Activated T-helper 1 cell treated with Interleukin-2 at 50 U/mL for 16 hours (primary cell): ENCODE measurements around the gene RFC4.
"Not testable (repeated sequence)": the region's sequence is repeated elsewhere in the genome, so short reads cannot be mapped to it uniquely, and the experiment has no call there.

Source experiments
- DNase-seq: peaks from one replicate; pipeline ENCODE4 v3.0.0-alpha.2; 2020; ENCODE audit warnings: low read depth

Gene RFC4

DNA sequence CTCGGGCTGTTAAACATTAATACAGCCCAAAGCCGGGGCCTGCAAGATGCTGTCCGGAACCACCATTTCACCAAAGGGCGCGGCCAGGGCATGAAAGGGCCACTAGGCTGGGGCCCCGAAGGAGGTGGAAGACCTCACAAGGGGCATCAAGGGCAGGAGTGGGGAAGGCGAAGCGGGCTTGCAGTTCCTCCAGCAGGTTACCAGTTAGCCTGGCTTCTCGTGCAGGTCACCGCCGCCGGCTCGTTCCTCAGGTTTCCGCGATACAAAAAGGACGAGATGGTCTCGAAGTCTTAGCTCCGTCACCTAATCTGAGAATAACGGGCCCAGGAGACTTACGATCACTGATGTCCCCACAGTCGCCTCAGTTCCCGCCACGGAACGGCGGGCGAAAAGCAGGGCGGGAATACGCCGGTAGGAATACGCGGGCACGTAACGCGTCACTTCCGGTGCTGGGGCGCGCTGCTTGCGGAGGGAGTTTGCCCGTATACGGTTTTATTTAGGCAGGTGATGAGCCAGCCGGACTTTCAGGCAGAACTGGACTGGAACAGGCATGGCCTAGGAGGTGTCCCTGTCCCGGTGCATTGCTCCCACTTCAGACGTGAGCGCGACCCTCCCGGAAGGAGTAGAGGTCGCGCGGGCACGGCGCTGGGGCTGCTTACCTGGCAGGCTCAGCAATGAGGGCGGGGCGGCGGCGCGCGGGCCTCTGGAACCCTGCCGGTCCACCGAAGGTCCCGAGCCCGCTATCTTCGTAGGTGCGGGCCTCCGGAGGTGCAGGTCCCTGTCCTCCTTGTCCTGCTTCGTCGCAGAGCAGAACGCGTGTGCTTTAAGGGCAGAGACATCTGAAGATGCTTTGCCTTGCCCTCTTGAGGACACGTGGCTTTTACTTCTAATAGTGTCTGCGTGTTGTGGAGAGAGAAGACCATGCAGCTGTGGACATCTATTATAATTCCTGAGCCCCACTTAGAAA is at the start of gene RFC4:
TSS of gene RFC4 (minus strand) at position 394 of the 967 bp plus-strand sequence. CDS start 1,769 bp downstream, outside the sequence.
- peak; percentile 77 for DNase-seq

- DNase-seq = no peak
Measured at GRCh38 chr3:186854954-186855353, 48.7 kb upstream of the RFC4 start.

DNA sequence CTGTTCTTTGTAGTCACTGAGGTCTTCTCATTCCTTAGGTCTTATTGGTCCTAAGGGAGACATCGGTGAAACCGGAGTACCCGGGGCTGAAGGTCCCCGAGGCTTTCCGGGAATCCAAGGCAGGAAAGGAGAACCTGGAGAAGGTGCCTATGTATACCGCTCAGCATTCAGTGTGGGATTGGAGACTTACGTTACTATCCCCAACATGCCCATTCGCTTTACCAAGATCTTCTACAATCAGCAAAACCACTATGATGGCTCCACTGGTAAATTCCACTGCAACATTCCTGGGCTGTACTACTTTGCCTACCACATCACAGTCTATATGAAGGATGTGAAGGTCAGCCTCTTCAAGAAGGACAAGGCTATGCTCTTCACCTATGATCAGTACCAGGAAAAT is 47.9 kb upstream of the RFC4 start:
- no peak for DNase-seq

DNA sequence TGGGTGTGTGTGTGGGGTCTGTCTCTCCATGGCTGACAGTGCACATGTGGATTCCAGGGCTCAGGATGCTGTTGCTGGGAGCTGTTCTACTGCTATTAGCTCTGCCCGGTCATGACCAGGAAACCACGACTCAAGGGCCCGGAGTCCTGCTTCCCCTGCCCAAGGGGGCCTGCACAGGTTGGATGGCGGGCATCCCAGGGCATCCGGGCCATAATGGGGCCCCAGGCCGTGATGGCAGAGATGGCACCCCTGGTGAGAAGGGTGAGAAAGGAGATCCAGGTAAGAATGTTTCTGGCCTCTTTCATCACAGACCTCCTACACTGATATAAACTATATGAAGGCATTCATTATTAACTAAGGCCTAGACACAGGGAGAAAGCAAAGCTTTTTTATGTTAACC is 46.7 kb upstream of the RFC4 start:
- DNase-seq = no peak

GRCh38 chr3:186851835-186852234 is 45.6 kb upstream of the RFC4 start:
- not testable (repeated sequence) for DNase-seq

DNA sequence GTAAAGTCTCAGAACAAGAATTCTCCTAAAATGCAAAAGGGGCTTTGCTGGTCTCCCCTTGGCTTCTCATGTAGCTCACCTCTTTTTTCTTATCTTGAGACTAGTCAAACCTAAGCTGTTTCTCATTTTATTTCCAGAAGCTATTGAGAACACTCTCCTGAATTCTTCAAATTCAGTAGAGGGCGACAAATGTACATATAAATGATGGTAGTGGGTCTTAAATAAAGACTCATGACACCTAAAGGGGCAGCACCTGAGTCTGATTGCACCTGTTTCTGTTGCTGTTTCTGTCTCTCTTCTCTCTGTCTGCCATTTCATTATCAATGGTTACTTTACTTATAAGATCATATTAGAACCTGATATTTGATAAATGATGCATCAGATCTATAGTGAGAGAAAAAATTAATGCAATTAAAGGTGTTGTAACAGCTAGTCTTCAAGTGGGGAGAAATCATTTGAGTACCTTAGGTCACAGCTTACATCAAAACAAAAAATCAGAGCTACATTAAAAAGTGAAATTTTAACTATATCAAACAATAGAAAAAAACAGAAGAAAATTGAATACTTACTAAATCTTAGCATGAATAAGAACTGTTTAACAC is 43.2 kb upstream of the RFC4 start:
- no peak for DNase-seq

DNA sequence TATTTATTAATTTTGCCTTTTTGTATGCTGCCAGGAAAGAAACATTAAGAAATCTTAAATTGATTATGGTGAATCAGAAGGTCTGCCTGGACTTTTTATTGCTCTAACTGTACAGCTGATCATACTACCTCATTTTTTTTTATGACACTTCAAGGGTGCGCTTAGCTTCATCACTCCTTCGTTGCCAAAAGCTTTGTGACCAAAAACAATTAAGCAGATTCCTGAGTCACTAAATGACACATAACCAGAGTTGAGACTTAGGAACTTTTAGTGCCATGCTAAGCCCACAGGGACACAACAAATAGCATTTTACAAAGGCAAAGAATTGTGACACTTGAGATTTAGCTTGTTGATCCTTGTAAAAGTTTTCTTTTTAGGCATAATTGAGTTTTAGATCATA is 41.2 kb upstream of the RFC4 start:
- DNase-seq = no peak

DNA sequence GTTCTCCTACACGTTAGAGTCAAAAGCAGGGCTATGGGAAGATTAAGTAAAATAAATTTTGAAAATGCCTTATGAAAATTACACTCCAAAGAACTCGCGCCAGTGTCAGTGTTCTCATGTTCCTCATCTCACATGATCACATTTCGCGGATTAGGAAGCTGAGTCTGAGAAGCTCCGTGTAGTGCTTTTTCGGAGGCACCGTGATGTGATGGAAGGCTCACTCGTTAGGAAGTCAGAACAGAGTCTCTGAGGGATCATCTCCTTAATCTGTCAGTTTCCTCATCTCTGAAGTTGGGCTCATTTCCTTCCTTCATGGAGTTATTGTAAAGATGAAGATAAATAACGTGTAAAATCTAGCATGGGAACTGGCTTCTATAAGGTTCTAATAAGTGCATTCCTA is 39.5 kb upstream of the RFC4 start:
- no peak for DNase-seq

DNA sequence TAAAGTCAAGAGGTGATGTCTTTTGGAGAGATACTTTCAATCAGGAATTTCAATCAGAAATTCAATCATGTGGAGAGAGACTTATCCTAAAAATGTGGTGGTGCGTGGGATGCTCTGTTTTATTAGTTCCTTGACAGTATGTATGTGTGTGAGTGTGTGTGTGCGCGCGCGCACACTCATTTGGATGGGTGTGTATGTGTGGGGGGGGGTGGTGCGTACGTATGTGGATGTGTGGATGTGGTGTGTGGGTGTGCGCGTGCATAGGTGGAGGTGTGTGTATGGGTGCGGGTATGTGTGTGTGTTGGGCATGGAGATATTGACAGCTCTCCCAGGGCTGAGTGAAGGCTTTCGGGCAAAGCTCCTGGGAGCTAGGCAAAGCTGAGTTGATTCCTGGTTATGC is 38.6 kb upstream of the RFC4 start:
- no peak for DNase-seq

DNA sequence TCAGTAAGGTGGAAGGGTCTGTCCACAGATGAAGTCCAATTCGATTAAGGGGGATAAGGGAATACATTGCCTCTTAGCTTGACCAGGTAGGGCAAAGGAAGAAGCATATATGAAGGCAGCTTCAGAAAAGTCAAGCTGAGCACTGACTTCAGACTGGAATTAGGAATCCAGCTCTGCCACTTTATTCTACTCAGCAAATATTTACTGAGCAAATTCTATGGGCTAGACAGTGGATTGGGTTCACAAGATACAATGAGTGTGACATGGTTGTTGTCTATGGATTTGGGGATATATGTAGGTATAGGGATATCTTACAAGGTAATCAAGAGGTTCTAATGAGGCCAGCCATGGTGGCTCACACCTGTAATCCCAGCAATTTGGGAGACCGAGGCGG is 36.8 kb upstream of the RFC4 start:
- DNase-seq = no peak

GRCh38 chr3:186842426-186843038 is 36.2 kb upstream of the RFC4 start, which contains the start of gene ADIPOQ:
Gene ADIPOQ, plus strand, starts transcription at chr3:186842710. Its CDS starts 10,349 bp downstream, at chr3:186853059.
- no peak for DNase-seq

DNA sequence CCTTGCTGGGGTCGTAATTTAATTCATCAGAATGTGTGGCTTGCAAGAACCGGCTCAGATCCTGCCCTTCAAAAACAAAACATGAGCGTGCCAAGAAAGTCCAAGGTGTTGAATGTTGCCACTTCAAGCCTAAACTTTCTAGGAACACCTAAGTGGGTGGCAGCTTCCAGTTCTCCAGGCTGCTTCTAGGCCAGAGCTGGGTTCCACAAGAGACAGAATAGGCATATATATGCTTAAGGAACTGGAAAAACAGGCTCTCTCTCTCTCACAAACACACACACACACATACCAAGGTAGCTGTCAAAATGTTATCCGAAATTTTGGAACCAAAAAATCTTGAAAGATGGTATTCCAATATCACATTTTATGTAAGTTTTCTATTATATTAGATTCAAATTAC is 35.3 kb upstream of the RFC4 start:
- DNase-seq = no peak

DNA sequence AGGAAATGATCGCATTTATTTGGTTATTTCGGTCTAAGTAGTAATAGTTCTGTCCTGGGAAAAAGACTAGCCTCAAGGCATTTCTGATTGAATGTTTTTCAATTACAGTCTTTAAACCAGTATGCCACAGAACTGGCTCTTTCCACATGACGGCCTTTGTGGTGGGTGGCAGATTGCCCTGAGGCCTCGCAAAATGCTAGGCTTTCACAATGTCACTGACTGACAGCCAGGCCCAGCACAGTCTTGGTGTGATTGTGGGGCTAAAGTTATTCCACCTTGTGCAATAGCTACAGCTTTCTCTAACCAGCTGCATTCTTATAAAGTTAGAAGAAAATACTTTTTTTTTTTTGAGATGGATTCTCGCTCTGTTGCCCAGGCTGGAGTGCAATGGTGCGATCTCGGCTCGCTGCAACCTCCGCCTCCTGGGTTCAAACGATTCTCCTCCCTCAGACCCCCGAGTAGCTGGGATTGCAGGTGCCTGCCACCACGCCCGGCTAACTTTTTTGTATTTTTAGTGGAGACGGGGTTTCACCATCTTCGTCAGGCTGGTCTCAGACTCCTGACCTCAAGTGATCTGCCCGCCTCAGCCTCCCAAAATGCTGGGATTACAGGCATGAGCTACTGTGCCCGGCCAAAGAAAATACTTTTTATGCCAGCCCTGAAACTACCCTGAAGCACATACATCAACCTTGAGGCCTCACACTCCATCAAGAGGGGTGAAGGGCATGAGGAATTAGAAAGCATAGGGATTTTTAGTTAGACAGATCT is 33.8 kb upstream of the RFC4 start:
- no peak for DNase-seq

DNA sequence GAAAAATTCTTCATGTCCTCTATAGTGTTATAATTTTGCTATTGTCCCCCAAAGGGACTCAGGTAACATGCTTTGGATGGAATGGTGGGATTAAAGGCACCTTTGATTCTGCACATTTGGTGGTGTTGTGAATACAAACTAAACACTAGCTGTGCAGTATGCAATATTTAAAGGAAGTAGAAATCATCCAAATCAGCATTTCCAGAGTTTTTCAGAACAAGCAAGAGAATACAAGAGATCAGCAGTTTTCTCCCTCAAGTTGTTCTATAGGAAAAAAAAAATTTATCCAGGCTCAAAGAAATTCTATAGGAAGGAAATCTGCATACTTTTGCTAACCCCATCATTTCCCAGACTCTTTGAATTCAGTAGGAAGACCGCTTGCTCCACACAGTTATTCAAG is 26.0 kb upstream of the RFC4 start:
- DNase-seq = no peak

DNA sequence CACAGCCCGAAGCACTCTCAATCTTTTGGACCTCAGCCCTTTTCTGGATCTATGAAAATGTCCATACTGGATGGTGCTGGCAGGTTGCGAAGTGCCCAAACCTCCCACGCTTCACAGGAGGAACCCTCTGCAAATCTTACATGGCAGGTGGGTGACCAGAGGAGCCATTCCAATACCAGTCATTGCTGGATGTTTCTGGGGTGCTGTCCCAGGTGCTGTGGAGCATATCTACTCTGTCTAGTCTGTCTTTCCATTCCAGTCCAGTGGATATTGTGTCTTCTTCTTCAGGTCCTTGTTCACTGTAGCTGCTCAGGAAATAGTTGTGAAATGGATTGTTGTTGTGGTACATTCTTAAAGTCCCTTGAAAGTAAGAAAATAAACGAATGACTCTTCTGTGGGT is 25.5 kb upstream of the RFC4 start:
- DNase-seq = no peak

DNA sequence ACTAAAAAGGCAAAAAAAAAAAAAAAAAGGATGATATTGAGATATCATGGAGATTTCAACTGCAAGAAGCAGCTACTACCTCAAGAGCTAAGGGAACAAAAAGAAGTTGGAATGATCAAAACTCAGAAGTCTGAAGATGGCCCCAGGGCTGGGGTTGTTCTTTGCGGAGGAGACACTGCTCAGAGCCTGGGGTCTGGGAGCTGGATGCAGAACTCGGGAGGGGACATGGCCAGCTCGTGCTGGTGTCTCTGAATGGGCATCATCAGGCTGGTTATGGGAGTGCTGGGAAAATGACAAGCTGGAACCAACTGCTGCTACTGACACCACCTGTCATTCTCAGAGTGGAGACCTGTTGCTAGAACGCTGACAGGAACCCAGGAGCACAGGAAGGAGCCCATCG is 22.1 kb upstream of the RFC4 start:
- no peak for DNase-seq

DNA sequence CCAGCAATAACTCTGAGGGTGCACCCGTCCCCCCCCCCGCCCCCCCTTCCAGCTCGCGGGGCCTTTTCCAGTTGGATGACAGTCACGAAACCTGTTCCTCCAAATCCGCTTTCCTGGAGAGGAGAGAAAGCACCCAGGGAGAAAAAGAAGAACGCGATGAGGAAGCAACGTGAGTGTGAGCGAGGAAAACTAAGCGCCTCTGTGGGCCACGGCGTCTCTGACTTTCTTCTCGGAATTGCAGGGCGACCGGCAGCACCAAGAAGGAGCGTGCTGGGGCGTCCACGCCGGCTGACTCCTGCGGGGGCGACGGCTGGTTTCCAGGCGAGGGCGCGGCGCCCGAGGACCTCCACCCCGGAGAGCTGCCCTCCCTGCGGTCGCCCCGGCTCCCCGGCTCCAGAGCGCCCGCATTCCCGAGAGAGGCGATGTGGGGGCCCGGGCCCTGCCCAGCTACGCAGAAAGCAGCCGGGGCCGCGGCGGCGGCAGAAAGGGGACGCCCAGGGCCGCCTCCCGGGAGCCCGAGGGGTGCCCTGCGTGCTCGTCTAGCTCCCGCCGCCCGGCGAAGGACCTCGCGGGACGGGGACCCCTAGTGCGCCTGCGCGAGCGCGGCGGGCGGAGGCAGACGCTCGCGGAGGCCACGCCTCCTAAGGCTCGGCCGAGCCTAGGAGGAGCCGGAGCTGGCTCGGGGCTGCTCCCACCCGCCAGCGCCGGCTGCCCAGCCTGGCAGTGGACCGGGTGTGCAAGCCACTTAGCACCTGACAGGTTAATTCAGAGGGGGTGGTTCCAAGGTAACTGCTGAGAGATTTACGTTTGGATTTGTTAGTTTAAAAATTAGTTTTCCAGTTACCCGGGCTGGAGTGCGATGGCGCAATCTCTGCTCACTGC is 20.9 kb upstream of the RFC4 start:
- peak; percentile 82 for DNase-seq

DNA sequence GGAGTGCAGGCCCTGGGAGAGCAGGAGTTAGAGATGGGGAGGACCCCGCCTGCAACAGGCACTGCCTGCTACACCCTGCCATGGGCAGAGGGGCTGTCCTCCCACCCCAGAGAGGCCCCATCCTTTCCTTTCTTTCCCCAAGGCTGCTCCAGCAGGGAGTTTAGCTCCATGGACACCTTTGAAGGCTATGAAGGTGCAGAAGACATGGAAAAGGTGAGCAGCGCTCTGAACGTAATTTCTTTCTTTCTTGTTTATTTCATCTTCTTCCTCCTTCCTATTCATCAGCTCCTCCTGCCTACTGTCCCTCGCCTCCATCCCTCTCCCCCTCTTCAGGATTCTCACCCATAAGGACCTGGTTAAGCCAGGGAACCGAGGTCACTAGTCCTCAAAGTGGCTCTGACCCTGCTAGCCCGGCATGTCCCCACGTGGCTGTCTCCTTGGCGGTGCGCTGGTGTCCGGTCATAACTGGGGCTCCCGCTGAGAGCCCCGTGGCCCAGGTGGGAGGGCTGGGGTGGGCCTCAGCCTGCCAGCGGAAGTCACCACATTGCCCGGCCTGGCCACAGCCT is 20.2 kb upstream of the RFC4 start:
- DNase-seq = no peak

- no peak for DNase-seq
Measured at GRCh38 chr3:186825872-186826409, 19.7 kb upstream of the RFC4 start.

DNA sequence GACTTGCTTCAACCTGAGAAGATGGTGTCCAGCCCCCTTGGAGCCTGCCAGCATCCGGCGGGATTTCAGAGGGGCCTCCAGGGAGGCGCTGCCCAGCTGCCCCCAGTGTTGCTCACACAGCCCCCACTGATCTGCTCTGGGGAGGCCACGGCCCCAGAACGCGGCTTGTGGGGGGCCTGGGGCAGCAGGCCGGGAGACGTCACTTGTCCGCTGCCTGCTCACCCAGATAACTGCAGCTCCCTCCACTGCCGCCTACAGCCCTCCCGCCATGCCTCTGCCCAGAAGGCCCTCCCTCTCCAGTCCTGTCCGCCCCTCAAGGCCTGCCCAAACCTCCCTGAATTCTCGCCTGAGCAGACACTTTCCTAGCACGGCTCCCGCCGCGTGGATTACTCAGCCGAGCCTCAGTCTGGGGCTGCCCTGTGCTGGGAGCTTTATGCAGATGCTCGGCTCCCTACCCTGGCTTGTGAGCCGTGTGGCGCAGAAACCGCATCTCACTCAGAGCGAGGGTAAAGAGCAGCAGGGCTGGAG is 19.1 kb upstream of the RFC4 start:
- no peak for DNase-seq
